Measurements from ENCODE around the gene FAM219A.
"Not testable (repeated sequence)": the region's sequence is repeated elsewhere in the genome, so short reads cannot be mapped to it uniquely, and the experiment has no call there.

Gene FAM219A

DNA sequence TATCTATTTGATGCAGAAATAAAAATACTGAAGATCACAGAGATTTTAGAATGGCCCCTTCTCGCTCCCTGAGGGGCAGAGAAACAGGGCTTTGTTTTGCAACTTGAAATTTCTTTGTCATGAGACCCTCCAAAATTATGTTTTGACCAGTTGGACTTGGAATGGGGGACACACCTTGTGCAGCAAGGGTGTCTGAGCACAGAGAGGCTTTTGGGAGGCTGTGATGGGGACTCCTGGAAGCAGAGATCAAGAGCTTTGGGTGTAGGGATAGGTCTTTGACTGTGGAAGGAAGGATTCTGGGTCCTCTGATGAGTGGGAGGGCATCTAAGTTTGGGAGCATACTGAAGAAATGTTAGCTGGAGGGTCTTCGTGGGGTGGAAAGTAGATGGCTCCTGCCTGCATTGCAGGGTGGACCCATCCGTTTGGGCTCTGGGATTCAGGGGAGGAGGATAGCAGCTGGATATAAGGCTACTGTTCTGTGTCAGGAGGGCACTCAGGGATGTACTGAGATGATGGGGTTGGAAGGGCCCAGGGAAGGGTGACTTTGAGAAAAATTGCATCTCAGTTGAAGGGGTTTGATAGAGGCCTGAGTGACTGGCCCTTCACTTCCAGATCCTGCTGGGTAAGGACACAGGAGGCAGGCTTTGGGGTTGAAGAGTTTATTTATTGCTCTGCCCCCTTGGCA is 79.9 kb downstream of the FAM219A start:
- DNase-seq (ENCODE audit: low read depth in 2 of 2, low spot score in 1 of 2): no peak

DNA sequence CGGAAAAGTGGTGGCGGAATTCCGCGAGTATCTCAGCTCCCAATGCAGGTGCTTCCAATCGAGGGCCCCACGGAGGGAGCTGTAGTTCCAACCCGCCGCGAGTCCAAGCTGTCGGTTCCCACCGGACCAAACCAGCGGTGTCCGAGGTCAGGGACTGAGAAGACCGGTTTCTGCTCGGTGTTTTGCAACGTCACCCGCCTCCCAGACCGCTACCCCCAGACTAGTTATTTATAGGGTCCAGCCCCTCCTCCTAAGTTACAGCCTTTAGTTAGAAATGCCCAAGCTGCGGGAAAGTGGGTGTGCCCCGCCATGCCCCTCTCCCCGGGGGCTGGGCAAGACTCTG is 81.0 kb downstream of the FAM219A start:
- DNase-seq (ENCODE audit: low read depth in 2 of 2, low spot score in 1 of 2): no peak

DNA sequence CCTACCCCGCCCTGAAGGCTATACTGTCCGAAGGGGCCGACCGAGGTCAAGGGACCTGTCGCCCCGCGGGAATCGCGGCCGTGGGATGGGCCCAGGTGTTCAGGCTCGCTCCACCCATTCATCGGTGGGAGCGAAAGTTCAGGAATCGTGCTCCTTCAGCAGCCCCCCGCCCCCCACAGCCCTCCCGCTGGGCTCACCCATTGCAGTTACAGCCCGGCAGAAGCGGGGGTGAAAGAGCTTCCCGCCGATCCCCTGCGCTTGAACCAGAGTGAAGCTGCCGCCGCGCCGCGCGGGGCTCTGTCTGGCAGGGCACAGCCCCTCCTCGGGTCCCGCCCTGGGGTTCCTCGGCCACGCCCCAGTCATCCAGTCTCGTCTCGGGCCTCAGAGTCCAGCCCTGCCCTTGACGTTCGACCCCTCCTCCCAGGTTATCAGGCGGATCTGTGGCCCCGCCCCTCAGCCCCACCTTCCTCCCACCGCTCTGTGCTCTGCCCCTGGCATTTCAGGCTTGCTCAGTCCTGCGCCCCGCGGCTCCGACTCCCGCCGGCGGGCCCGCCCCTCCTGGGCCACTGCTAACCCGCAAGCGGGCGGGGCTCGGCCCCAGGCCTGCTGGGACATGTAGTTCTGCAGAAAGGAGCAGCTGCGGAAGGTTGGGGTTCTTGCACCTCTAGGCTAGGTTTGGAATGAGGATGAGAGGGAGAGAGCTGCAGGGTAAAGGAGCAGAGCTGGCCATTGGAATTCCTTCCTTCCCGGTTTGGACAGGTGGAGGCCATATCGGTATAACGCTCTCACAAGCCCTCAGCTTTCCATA is 81.6 kb downstream of the FAM219A start, which contains the start of gene MYORG:
Gene MYORG, minus strand, starts transcription at position 303 of the 808 bp plus-strand sequence. CDS start 3,955 bp downstream, outside the sequence.
- DNase-seq (ENCODE audit: low read depth in 2 of 2, low spot score in 1 of 2): peak; percentile 81 to 95

DNA sequence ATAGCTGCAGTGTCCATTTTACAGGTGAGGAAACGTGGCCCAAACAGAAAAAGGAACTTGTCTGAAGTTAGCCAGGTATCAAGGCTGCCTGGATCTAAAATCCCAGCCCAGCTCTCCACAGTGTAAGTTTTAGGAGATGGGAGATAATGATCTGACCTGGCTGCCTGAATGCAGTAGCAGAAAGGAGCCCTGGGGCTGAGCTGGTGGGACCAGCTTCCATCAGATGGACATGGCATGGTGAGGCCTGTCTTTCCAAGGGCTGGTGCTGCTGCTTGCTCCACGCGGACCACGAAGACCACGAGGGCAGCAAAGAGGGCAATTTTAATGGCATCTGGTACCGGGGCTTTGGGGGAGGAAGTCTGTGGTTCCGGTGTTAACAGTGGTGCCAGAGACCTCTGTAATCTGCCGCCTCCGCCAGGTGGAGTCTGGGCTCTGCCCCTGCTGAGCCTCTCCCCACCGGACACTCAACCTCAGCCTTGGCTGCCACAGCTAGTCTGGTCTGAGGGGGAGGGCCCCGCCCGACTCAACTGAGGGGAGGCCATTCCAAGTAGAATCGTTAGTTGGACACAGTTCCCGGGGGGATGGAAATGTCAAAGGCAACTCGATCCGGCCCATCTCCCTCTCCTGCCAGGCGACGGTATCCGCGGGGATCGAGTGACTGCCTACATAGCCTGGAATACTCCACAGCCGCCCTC is 82.3 kb downstream of the FAM219A start:
- no peak for DNase-seq (ENCODE audit: low read depth in 2 of 2, low spot score in 1 of 2)

DNA sequence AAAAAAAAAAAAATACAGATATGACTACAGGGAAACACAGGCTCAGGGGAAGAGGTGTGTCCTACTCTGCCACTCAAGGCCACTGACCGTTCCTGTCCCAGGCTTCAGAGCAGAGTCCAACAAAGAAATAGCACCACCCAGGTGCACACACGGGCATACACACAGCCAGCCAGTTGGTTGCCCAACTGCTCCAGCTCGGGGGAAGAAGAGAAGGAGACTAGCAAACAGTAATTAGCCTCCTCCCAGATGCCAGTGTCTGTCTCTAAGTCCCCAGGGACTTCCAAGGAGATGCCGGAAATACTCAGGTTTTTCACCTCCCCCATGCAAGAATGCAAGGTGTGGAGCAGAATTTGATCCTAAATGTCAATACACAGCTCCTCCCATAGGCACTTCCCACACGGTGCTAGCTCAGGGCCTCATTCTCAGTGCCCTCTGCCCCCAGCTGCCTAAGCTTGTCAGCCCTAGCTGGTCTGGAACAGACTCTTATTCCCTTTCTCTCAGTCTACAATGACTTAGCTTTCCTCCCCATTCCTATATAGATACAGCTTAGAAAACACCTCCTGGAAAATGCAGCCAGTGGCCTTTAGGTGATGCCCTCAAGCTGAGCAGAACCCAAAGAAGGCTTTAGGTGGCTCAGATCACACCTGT is 83.3 kb downstream of the FAM219A start:
- no peak for DNase-seq (ENCODE audit: low read depth in 2 of 2, low spot score in 1 of 2)

DNA sequence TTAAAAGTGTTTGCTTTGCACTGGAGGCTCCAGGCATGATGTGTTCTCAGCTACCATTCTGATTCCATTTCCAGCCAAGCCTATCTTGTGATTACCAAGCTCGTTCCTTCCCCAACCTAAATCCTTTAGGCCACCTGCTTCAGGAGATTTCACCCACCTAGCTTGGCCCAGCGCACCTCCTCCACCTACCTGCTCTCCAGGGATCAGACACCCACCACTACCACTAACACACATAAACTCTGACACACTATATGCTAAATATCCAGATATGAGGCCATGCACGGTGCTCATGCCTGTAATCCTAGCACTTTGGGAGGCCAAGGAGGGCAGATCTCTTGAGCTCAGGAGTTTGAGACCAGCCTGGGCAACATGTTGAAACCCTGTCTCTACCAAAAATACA is 84.0 kb downstream of the FAM219A start:
- DNase-seq (ENCODE audit: low read depth in 2 of 2, low spot score in 1 of 2): no peak

DNA sequence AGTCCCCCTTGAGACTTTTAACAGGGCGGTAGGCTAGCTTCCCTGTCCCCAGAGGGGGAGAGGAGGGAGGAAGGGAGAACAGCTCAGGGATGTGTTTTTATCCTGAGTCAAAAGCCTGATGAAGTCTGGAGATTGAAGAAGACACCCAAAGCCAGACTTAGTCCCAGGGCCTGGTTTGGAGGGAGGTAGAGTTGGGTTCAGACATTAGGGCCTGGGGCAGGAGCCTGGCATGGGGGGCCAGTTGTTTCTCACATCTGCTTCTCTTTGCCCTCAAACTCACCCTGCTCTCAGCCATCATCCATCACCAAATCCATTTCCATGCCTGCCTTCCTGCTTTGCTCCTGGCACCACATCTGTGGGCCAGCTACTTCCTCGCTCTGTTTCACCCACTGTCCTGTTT is 84.6 kb downstream of the FAM219A start:
- no peak for DNase-seq (ENCODE audit: low read depth in 2 of 2, low spot score in 1 of 2)

DNA sequence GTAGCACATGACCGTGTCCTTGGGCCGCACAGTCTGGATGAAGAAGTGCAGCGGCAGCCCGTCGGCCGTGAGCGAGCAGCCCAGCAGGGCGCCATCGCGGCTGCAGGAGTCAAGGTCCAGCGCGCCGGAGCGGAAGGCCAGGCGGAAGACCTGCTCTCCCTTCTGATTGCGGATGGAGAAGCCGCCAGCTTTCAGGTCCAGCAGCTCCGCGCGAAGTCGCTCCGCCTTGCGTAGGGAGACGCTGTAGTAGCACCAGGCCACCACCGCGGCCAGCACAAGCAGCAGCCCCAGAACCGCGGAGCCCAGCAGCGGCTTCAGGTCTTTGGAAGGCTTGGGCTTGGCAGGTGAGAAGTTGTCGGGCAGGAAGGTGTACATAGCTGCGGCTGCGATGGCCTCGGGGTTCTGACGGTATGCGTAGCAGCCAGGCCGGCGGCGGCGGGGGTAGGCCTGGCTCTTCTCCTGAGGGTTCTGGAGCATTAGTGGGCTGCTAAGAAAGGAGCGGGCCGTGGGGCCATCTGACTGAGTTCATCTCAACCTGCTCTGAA is 85.8 kb downstream of the FAM219A start:
- no peak for DNase-seq (ENCODE audit: low read depth in 2 of 2, low spot score in 1 of 2)

DNA sequence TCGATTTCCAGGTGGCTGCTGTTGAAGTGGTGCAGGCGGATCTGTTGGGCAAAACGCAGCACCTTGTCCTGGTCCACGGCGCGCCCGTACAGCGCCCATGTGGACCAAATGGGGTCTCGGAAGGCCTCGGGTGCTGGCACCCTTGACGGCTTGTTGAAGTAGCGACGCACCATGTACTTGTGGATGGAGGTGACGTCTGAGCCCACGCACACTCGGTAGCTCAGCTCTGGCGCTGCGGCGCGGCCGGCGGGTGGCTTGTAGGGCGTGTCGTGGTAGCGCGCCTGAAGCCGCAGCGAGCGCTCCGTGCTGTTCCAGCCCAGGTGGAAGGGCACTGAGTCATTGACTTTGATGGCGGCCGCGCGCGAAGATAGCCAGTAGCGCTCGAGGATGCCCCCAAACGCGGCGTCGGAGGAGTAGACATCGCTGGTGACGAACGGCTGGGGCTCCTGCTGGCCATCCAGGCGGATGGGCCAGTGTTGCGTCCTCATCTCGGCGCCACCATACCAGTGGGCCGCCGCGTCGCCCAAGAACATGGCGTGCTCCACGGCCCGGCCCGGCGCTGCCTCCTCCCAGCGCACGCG is 86.4 kb downstream of the FAM219A start:
- no peak for DNase-seq (ENCODE audit: low read depth in 2 of 2, low spot score in 1 of 2)

DNA sequence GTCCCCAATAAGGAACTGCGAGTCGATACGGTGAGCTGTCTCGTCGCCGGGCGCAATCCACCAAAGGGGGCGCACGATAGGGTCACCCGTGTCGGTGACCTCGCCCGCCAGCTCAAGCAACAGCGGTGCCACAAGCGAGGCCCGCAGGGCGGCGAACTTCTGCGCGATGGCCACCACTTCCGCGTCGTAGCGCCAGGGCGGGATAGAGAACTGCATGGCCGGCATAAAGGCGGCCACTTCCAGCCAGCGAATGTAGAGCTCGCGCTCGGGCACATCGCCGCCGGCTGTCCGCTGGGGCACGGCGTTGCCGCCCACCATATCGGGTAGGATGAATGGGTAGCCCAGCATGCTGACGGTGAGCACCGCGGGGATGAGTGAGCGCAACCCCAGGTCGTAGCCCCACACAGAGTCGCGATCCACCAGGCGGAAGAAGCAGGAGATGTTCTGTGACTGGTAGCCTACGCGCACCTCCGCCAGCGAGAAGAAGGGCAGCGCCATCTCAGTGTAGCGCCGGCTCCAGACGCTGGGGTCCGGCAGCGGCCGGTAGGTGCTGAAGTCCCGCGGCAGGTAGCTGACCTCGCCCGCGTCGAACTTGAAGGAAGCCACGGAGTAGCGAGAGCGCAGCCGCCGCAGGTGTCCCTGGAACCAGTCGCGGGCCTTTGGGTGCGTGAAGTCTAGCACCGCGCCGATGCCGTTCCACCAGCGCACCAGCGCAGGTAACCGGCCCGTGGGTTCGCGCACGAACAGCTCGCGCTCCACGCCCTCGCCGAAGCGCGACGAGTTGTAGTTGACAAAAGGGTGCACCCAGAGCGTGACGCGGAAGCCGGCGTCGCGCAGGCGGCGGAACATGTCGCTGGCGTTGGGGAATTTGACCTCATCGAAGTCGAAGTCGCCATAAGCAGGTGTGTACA is 87.1 kb downstream of the FAM219A start:
- no peak for DNase-seq (ENCODE audit: low read depth in 2 of 2, low spot score in 1 of 2)

DNA sequence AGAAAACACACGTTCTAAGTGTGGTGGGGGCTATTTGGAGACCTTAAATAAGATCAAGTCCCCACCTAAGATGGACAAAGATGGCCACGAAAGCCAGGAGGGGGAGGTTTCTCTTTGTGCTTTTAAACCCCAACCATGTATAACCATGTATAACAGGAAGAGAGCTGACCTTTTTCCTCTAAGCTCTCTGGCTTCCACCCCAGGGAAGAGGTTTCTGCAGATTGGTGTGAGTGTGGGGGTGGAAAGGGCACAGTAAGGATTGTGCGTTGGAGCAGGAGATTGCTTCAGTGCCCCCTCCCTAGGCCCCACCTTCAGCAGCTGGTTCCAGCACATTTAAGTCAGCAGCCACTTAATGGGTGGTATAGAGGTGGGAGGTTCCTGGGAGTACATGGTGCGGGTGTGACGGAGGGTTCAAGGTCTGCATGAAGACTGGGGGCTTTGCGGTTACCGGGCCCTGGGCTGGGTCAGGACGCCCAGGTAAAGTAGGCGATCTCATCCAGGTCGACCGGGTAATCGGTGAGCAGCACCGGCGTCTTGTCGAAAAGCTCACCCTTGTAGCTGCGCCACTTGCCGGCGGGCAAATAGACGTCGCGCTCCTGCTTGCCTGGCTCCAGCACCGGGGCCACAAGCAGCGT is 87.9 kb downstream of the FAM219A start:
- no peak for DNase-seq (ENCODE audit: low read depth in 2 of 2, low spot score in 1 of 2)

DNA sequence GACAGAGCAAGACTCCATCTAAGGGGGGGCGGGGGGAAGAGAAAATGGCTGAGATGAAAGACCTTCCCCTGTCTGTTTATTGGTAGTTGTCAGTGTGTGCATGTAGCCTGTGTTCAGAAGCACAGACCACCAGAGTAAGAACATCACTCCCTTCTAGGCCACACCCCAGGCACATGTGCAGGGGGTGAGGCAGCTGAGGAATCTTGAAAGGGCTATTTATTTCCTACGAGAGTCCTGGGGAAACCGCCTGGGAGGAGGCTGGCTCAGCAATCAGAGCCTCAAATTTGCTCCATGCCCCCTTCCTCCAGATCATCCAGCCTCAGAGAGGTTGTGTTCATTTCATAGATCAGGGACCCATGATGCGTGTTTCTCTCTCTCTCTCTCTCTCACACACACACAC is 88.7 kb downstream of the FAM219A start:
- DNase-seq (ENCODE audit: low read depth in 2 of 2, low spot score in 1 of 2): no peak

DNA sequence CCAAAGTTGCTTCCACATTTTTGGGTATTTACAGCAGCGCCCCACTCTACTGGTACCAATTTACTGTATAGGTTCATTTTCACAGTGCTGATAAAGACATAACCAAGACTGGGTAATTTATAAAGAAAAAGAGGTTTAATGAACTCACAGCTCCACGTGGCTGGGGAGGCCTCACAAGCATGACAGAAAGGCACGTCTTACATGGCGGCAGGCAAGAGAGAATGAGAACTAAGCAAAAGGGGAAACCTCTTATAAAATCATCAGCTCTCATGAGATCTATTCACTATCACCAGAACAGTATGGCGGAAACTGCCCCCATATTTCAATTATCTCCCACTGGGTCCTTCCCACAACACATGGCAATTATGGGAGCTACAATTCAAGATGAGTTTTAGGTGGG is 89.6 kb downstream of the FAM219A start:
- DNase-seq (ENCODE audit: low read depth in 2 of 2, low spot score in 1 of 2): not testable (repeated sequence)

DNA sequence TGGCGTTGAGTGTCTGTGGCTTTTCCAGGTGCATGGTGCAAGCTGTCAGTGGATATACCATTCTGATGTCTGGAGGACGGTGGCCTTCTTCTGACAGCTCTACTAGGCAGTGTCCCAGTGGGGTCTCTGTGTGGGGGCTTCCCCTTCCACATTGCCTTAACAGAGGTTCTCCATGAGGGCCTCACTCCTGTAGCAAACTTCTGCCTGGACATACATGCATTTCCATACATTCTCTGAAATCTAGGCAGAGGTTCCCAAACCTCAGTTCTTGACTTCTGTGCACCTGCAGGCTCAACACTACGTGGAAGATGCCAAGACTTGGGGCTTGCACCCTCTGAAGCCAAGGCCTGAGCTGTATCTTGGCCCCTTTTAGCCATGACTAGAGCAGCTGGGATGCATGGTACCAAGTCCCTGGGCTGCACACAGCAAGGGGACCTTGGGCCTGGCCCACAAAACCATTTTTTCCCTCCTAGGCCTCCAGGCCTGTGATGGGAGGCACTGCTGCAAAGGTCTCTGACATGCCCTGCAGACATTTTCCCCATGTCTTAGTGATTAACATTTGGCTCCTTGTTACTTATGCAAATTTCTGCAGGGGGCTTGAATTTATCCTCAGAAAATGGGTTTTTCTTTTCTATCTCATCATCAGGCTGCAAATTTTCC is 90.5 kb downstream of the FAM219A start:
- DNase-seq (ENCODE audit: low read depth in 2 of 2, low spot score in 1 of 2): not testable (repeated sequence)

DNA sequence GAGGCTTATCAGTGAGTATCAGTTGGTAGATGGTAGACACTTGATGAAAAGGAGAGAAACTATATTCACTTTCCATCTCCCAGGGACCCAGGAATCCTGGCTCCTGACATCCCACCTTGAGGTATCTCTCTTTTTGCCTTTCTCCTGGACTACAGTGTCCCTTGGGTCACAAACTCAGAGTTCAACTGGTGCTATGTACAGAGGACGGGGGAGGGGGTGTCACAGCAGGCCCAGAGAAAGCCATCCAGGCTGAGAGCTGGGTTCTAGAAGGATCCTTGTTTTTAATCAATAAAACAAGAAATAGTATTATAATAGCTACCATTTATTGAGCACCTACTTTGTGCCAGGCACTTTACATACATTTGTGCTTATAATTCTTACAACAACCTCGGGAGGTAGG is 92.0 kb downstream of the FAM219A start:
- DNase-seq (ENCODE audit: low read depth in 2 of 2, low spot score in 1 of 2): no peak

DNA sequence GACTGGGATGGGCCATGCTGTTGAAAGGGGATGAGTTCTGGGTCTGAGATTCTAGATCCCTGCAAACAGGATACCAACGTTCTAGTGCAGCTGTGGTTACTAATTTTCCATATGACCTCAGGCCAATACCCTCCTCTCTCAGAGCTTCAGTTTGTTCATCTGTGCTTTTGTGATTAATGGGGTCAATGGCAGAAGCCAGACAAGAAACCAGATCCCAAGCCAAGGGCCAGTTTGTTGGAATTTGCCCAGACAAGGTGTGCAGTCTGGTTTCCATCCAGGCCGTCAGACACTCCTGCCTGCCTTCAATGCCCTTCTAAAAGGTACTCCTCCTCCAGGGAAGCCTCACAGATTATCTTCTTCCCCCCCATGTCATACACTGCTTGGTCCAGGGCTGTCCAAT is 93.1 kb downstream of the FAM219A start:
- no peak for DNase-seq (ENCODE audit: low read depth in 2 of 2, low spot score in 1 of 2)

DNA sequence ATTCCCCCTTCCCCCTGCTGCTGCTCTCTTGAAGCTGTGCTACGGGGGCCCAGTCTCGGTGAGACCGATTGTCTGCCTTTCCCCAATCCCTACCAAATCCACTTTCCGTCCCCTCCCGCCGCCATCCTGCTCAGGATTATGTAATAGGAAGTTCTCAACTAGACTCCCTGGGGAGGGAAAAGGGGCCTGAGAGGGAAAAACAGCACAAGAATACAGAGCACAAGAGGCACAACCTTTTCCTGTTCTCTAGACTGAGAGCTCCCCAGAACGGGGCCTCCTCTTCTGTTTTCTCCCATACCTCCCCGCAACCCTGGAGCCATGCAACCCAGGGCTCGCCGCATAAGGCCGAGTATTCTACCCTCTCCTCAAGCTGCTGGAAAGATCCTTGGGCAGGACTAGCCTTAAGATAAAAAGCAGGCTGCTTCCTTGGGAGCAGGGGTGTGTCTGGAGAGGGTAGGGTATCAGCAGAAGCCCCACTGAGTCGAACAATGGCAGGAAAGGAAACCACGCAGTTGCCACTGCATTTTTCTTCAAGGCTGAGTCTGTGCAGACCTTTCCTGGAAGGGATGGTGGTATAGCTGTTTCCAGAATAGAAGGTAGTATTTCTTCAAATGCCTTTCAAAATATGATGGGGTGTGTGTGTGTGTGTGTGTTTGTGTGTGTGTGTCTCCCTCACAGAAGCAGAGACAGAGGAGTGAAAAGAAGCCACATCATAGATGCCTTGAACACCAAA is 94.6 kb downstream of the FAM219A start:
- DNase-seq (ENCODE audit: low read depth in 2 of 2, low spot score in 1 of 2): no peak

DNA sequence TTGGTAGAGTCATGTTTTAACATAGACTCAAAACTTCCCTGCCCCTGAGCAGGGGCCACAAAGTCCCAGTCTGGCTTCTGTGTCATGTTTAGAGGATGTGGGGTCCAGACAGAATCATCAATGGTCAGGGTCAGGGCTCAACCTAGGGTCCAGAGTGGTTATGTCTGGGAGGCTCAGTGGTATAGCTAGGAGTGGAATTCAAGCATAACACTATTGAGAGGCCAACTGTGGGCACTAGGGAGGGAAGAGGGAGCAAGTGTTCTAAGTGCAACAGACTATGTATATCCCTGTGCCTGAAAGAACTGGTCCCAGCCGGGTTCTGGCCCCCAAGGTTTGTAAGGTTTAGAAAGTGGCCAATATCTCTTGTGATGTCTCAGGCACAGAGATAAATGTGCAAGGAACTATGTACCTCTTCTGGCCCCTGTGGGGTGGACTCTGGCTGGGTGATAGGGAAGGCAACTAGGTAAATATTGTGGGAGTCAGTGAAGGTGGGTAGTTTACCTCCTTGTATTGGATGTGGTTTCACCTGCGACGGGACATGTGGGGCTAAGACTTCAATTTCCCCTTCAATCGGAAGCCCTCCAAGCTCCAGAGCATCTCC is 95.7 kb downstream of the FAM219A start:
- no peak for DNase-seq (ENCODE audit: low read depth in 2 of 2, low spot score in 1 of 2)
